Smooth muscle cell (in vitro differentiated cells): Measurements from ENCODE around the gene FBXO28. TPM values are rescaled to one million over a fixed set of nuclear protein-coding genes. Genes with fewer than 3 reads are reported as not detected.

Experiments used
- DNase-seq: peaks from one replicate; lab custom pipeline; 2025; ENCODE audit not compliant: unreplicated experiment; lab: John Stamatoyannopoulos, UW
- H2AFZ ChIP-seq: fragments of 200-600 bp; sonication (generic); 2 replicates; pipeline ENCODE4 v1.6.0; 2016; ENCODE audit warnings: antibody characterized with exemption, low read depth, mild to moderate bottlenecking
- H3F3A ChIP-seq: fragments of 200-600 bp; sonication (generic); 2 replicates; pipeline ENCODE4 v1.6.0; 2017; ENCODE audit warnings: antibody characterized with exemption, low read depth
- H3K27ac ChIP-seq: fragments of 200-600 bp; sonication (generic); 2 replicates; pipeline ENCODE4 v1.5.1; 2016; ENCODE audit warnings: low read depth, mild to moderate bottlenecking
- H3K27me3 ChIP-seq: fragments of 200-600 bp; sonication (generic); 2 replicates; pipeline ENCODE4 v1.6.1; 2016; ENCODE audit warnings: low read depth, mild to moderate bottlenecking
- H3K36me3 ChIP-seq: fragments of 200-600 bp; sonication (generic); 2 replicates; pipeline ENCODE4 v1.5.1; 2016; ENCODE audit warnings: low read depth
- H3K4me1 ChIP-seq: fragments of 200-600 bp; sonication (generic); 2 replicates; pipeline ENCODE4 v1.5.1; 2016; ENCODE audit warnings: low read depth
- H3K4me2 ChIP-seq: fragments of 200-600 bp; sonication (generic); 2 replicates; pipeline ENCODE4 v1.6.0; 2016; ENCODE audit warnings: mild to moderate bottlenecking
- H3K4me3 ChIP-seq: fragments of 200-600 bp; sonication (generic); 2 replicates; pipeline ENCODE4 v1.5.1; 2016; ENCODE audit warnings: mild to moderate bottlenecking
- H3K79me2 ChIP-seq: fragments of 200-600 bp; sonication (generic); 2 replicates; pipeline ENCODE4 v1.6.0; 2016; ENCODE audit warnings: low read depth, mild to moderate bottlenecking
- H3K9ac ChIP-seq: fragments of 200-600 bp; sonication (generic); 2 replicates; pipeline ENCODE4 v1.6.0; 2016; ENCODE audit warnings: low read depth
- H3K9me3 ChIP-seq: fragments of 200-600 bp; sonication (generic); replicated peaks from 2 replicates; pipeline ENCODE4 v1.5.1; 2016; ENCODE audit warnings: low read depth
- H4K20me1 ChIP-seq: fragments of 200-600 bp; sonication (generic); 2 replicates; pipeline ENCODE4 v1.6.0; 2016; ENCODE audit warnings: low read depth
- WGBS: methylation state at CpG from one replicate; pipeline ENCODE4 v1.1.7; 2016; ENCODE audit warnings: low lambda C conversion rate; 5-methylcytosine and 5-hydroxymethylcytosine counted together
- polyA plus RNA-seq: library from polyadenylated mRNA; unstranded; fragments of >200 nt; fragmentation: Nextera tagmentation; extraction: Ambion mirVana; gene quantifications from 2 replicates; pipeline ENCODE4 v1.2.1, GENCODE V29; 2016
- total RNA-seq: library from RNA; depleted of rRNA; stranded (reverse); fragments of >200 nt; gene quantifications from 2 replicates; pipeline ENCODE4 v1.2.3, GENCODE V29; 2014
- TF ChIP-seq, protein P1 (sequence below): fragments of 200-600 bp; sonication (generic); IDR thresholded peaks from 2 replicates; pipeline ENCODE4 v1.5.1; 2017; ENCODE audit warnings: borderline replicate concordance, mild to moderate bottlenecking, antibody characterized with exemption; ENCODE audit not compliant: insufficient read depth, poor library complexity, severe bottlenecking

FBXO28 gene
- total and polyA plus RNA-seq, 2 experiments from 2014 or later = 9.6 to 37.0 TPM

- H3K4me2 ChIP-seq = no peak overlapping the region
- no peak for DNase-seq
- H3K27ac ChIP-seq = no peak overlapping the region
- H3K9me3 ChIP-seq = no peaks in the 10 kb centered on the region
- WGBS = 98% methylated on average over 3 of the region's 3 CpGs
- no peaks in the 10 kb centered on the region for H3F3A ChIP-seq
- no peak overlapping the region for H3K4me3 ChIP-seq
- no peak overlapping the region for H2AFZ ChIP-seq
- no peaks in the 10 kb centered on the region for H4K20me1 ChIP-seq
- H3K79me2 ChIP-seq = no peaks in the 10 kb centered on the region
- TF ChIP-seq, protein P1, sequence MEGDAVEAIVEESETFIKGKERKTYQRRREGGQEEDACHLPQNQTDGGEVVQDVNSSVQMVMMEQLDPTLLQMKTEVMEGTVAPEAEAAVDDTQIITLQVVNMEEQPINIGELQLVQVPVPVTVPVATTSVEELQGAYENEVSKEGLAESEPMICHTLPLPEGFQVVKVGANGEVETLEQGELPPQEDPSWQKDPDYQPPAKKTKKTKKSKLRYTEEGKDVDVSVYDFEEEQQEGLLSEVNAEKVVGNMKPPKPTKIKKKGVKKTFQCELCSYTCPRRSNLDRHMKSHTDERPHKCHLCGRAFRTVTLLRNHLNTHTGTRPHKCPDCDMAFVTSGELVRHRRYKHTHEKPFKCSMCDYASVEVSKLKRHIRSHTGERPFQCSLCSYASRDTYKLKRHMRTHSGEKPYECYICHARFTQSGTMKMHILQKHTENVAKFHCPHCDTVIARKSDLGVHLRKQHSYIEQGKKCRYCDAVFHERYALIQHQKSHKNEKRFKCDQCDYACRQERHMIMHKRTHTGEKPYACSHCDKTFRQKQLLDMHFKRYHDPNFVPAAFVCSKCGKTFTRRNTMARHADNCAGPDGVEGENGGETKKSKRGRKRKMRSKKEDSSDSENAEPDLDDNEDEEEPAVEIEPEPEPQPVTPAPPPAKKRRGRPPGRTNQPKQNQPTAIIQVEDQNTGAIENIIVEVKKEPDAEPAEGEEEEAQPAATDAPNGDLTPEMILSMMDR = no peak
- H3K27me3 ChIP-seq = no peaks in the 10 kb centered on the region
- H3K36me3 ChIP-seq = peaks cover 5% of the 10 kb centered on the region
- H3K9ac ChIP-seq = no peak overlapping the region
- no peaks in the 10 kb centered on the region for H3K4me1 ChIP-seq
Observed at GRCh38 chr1:224141693-224142092, 27.8 kb downstream of the FBXO28 start.

DNA sequence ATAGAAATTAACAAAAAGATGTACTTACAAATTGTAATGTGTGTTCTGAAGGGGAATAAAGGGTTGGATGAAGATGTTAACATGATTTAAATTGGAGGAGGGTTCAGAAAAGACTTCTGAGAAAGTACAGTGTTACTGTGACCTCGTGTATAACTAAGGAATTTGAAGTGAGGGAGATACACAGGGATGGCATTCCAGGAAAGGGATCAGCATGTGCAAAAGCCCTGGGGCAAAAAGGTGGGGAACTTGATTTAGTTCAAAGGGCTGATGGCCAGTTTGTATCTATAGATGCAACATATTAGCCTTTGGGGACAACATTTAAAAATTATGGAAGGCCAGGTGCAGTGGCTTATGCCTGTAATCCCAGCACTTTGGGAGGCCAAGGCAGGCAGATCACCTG lies 35.8 kb downstream of the FBXO28 start:
- H3K4me1 ChIP-seq = no peaks in the 10 kb centered on the region
- DNase-seq = no peak
- WGBS = 74% methylated on average over 1 of the region's 1 CpG

GRCh38 chr1:224151117-224151516 lies 37.2 kb downstream of the FBXO28 start:
- TF ChIP-seq, protein P1 = no peak
- peaks cover 5% of the 10 kb centered on the region for H3K36me3 ChIP-seq
- H3K27ac ChIP-seq = no peak overlapping the region
- no peaks in the 10 kb centered on the region for H3F3A ChIP-seq
- H3K9ac ChIP-seq = no peak overlapping the region
- no peak overlapping the region for H2AFZ ChIP-seq
- no peak overlapping the region for H3K4me2 ChIP-seq
- no peaks in the 10 kb centered on the region for H3K9me3 ChIP-seq
- 87% methylated on average over 3 of the region's 3 CpGs for WGBS
- no peaks in the 10 kb centered on the region for H3K4me1 ChIP-seq
- DNase-seq = no peak
- no peaks in the 10 kb centered on the region for H3K79me2 ChIP-seq
- H4K20me1 ChIP-seq = no peaks in the 10 kb centered on the region
- H3K27me3 ChIP-seq = no peaks in the 10 kb centered on the region
- no peak overlapping the region for H3K4me3 ChIP-seq

More for the DNA sequence above, 35.8 kb downstream of the FBXO28 start:
- Histone ChIP-seq H3K9me3 (no peaks in the 10 kb centered on the region), H3K9ac (no peak overlapping the region), H2AFZ (no peak overlapping the region), H3K36me3 (peaks cover 5% of the 10 kb centered on the region), H3F3A (no peaks in the 10 kb centered on the region), H4K20me1 (no peaks in the 10 kb centered on the region), H3K4me2 (no peak overlapping the region), H3K79me2 (no peaks in the 10 kb centered on the region), H3K27ac (no peak overlapping the region), H3K27me3 (no peaks in the 10 kb centered on the region), H3K4me3 (no peak overlapping the region)
- TF ChIP-seq, protein P1 = no peak

- H3F3A ChIP-seq = no peaks in the 10 kb centered on the region
- no peaks in the 10 kb centered on the region for H4K20me1 ChIP-seq
- 95% methylated on average over 11 of the region's 11 CpGs for WGBS
- H3K9me3 ChIP-seq = no peaks in the 10 kb centered on the region
- no peaks in the 10 kb centered on the region for H3K4me1 ChIP-seq
- TF ChIP-seq, protein P1 = no peak
- no peak overlapping the region for H3K27ac ChIP-seq
- H3K4me2 ChIP-seq = no peak overlapping the region
- no peak overlapping the region for H2AFZ ChIP-seq
- H3K79me2 ChIP-seq = no peaks in the 10 kb centered on the region
- no peaks in the 10 kb centered on the region for H3K27me3 ChIP-seq
- H3K4me3 ChIP-seq = no peak overlapping the region
- no peak overlapping the region for H3K9ac ChIP-seq
- no peak for DNase-seq
- peaks cover 20% of the 10 kb centered on the region for H3K36me3 ChIP-seq
Observed at GRCh38 chr1:224157316-224157715, 43.4 kb downstream of the FBXO28 start.
